Measurements from ENCODE around the gene CARS1. TPM values are rescaled to one million over a fixed set of nuclear protein-coding genes. Genes with fewer than 3 reads are reported as not detected.

Gene CARS1
- total and polyA plus RNA-seq, 7 donors: 24.2 to 78.6 (median 52.0) TPM

GRCh38 chr11:3104051-3104714, 47.0 kb upstream of the CARS1 start:
- Histone ChIP-seq H3K4me1 (no peaks in the 10 kb centered on the region), H3K27me3 (ENCODE audit: insufficient read depth in 3 of 3, low read length in 2 of 3) (no peaks in the 10 kb centered on the region), H3K9me3 (no peaks in the 10 kb centered on the region), H3K4me3 (no peak overlapping the region), H3K36me3 (ENCODE audit: insufficient read depth in 1 of 2, low read depth in 1 of 2) (peaks cover 0 to 48% of the 10 kb centered on the region in 2 donors), H3K27ac (no peak overlapping the region)
- intact Hi-C loops (cut with DNase I): no loop called here
- DNase-seq (peak in 1 of 2 donors; percentile 46), ATAC-seq (no peak)
- TF ChIP-seq CTCF (IDR thresholded peaks at IDR 0.05): no peak
- WGBS, 3 donors: 92 to 93% (median 92%) methylated on average over 22 of the region's 22 CpGs

- H3K9me3 ChIP-seq: no peaks in the 10 kb centered on the region
- H3K27me3 ChIP-seq (ENCODE audit: insufficient read depth in 3 of 3, low read length in 2 of 3): no peaks in the 10 kb centered on the region
- intact Hi-C loops (cut with DNase I): no loop called here
- ATAC-seq (no peak), DNase-seq (peak in 1 of 2 donors; percentile 52)
- no peak overlapping the region for H3K4me3 ChIP-seq
- H3K4me1 ChIP-seq: no peaks in the 10 kb centered on the region
- H3K27ac ChIP-seq: no peak overlapping the region
- peaks cover 0 to 51% of the 10 kb centered on the region in 2 donors for H3K36me3 ChIP-seq (ENCODE audit: insufficient read depth in 1 of 2, low read depth in 1 of 2)
- 81 to 91% (median 90%) methylated on average over 9 to 11 of the region's 11 CpGs for WGBS, 3 donors
- TF ChIP-seq CTCF (IDR thresholded peaks at IDR 0.05): no peak
Observed at GRCh38 chr11:3103076-3103475, 45.9 kb upstream of the CARS1 start.

DNA sequence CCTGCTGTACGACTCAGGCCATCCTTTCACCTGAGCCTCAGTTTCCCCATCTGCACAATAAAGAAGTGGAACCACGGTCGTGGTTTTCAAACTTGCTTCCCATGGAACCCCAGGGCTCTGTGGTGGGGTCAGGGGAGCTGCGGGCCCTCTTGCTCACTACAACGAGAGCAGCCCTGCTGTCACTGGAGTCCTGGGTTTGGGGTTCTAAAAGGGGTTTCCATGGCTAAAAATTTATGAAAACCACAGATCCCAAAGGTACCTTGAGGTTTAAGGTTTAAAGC, 45.4 kb upstream of the CARS1 start:
- H3K27ac ChIP-seq: no peak overlapping the region
- no peaks in the 10 kb centered on the region for H3K4me1 ChIP-seq
- H3K27me3 ChIP-seq (ENCODE audit: insufficient read depth in 3 of 3, low read length in 2 of 3): no peaks in the 10 kb centered on the region
- no peaks in the 10 kb centered on the region for H3K9me3 ChIP-seq
- ATAC-seq (no peak), DNase-seq (no peak)
- 89 to 95% (median 94%) methylated on average over 5 of the region's 5 CpGs for WGBS, 3 donors
- TF ChIP-seq CTCF (IDR thresholded peaks at IDR 0.05): no peak
- H3K4me3 ChIP-seq: no peak overlapping the region
- H3K36me3 ChIP-seq (ENCODE audit: insufficient read depth in 1 of 2, low read depth in 1 of 2): peaks cover 0 to 55% of the 10 kb centered on the region in 2 donors
- intact Hi-C loops (cut with DNase I): no loop called here

DNA sequence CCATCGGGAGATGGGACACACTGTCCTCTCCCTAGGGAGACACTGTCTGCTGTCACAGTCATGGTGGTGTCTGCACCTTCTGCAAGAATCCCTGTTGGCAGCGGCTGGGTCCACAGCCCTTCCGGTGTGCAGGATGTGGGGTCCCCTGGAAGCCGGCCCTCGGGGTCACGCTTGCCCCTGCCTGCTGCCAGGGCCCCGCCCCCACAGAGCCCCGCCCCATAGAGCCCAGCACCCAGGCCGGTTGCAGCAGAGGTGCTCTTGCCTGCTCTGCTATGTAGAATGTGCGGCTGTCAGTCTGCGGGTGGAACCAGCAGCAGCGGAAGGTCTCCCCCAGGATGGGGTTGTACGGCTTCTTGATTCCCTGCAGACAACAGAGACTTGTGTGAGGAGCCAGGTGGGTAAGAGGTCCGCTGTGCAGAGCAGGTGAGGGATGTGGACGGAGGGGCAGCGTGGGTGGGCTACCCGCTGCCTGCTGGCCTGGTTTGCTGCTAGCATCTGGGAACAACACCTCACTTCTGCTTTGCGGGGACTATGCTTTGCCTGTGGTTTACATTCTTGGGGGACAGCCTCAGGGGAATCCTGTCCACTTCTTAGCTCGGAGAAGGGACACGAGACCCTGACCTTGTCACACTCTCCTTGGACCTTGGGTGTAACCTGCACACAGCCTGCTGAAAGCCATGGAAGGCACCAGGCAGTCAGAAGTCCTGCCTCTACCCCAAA, 44.9 kb upstream of the CARS1 start:
- intact Hi-C loops (cut with DNase I): no loop called here
- Histone ChIP-seq H3K4me1 (no peaks in the 10 kb centered on the region), H3K36me3 (ENCODE audit: insufficient read depth in 1 of 2, low read depth in 1 of 2) (peaks cover 0 to 56% of the 10 kb centered on the region in 2 donors), H3K4me3 (no peak overlapping the region), H3K27ac (no peak overlapping the region), H3K9me3 (no peaks in the 10 kb centered on the region), H3K27me3 (ENCODE audit: insufficient read depth in 3 of 3, low read length in 2 of 3) (no peaks in the 10 kb centered on the region)
- DNase-seq (no peak), ATAC-seq (no peak)
- TF ChIP-seq CTCF (IDR thresholded peaks at IDR 0.05): no peak
- 88 to 90% (median 88%) methylated on average over 20 of the region's 20 CpGs for WGBS, 3 donors
